ENCODE data around the gene SEC23A. TPM values are rescaled to one million over a fixed set of nuclear protein-coding genes. Genes with fewer than 3 reads are reported as not detected.

SEC23A gene
- total RNA-seq, 1 experiment from 2014 or later: 62.9 TPM

- no peaks in the 10 kb centered on the region for H3K27me3 Mint-ChIP-seq (ENCODE audit: low read depth)
- DNase-seq (ENCODE audit: low spot score): no peak
- H3K9me3 Mint-ChIP-seq: no peaks in the 10 kb centered on the region
- peak overlapping the region; percentile 85 for H3K4me3 Mint-ChIP-seq
- H3K36me3 Mint-ChIP-seq: no peaks in the 10 kb centered on the region; the same call in 1 of the 2 replicates
- H3K4me1 Mint-ChIP-seq: peaks cover 23% of the 10 kb centered on the region
- POLR2A ChIA-PET: interaction anchor here (0.7 to 2.8 kb wide), 8 partner anchors 11 to 330 kb away, joined by 3 to 32 read pairs (median 5); partner anchors contain the start of genes FBXO33, GEMIN2, PNN and TRAPPC6B
- peak overlapping the region; percentile 89 for H3K27ac Mint-ChIP-seq
- CTCF ChIA-PET: interaction anchor here (0.7 to 1.6 kb wide), 7 partner anchors 12 to 330 kb away, joined by 3 to 8 read pairs (median 4); partner anchors contain the start of genes FBXO33, GEMIN2 and TRAPPC6B
- TF ChIP-seq ZNF219 (CRISPR knock-in tag; IDR thresholded peaks at IDR 0.05; ENCODE audit: borderline replicate concordance) (no peak), SOX15 (CRISPR knock-in tag; IDR thresholded peaks at IDR 0.05) (no peak), ZNF263 (CRISPR knock-in tag; IDR thresholded peaks at IDR 0.05; ENCODE audit: low read depth) (no peak), ZNF138 (CRISPR knock-in tag; conservative IDR thresholded peaks at IDR 0.05) (no peak)
- ATAC-seq: peak; percentile 7; the same call in 1 of the 2 replicates
Measured at GRCh38 chr14:39102265-39102968, 618 bp downstream of the SEC23A start.

GRCh38 chr14:39099748-39100147 lies 3.3 kb downstream of the SEC23A start:
- H3K4me3 Mint-ChIP-seq: no peak overlapping the region
- no peaks in the 10 kb centered on the region for H3K9me3 Mint-ChIP-seq
- peaks cover 29% of the 10 kb centered on the region for H3K4me1 Mint-ChIP-seq
- H3K27ac Mint-ChIP-seq: peak overlapping the region; percentile 9
- ChIA-PET CTCF (interaction anchor here (1.8 kb wide), 1 partner anchor 8 kb away, joined by 6 read pairs; no protein-coding TSS in a partner anchor), POLR2A (no interaction called here)
- no peak for DNase-seq (ENCODE audit: low spot score)
- H3K36me3 Mint-ChIP-seq: peaks cover 10% of the 10 kb centered on the region
- no peaks in the 10 kb centered on the region for H3K27me3 Mint-ChIP-seq (ENCODE audit: low read depth)
- no peak for ATAC-seq
- TF ChIP-seq NFYB (CRISPR knock-in tag; conservative IDR thresholded peaks at IDR 0.05; ENCODE audit: low read depth) (no peak), ERG (CRISPR knock-in tag; IDR thresholded peaks at IDR 0.05) (no peak), IRF2 (CRISPR knock-in tag; IDR thresholded peaks at IDR 0.05; ENCODE audit: borderline replicate concordance, low read depth) (no peak), STAT6 (CRISPR knock-in tag; conservative IDR thresholded peaks at IDR 0.05; ENCODE audit: low read depth) (no peak), ZNF317 (CRISPR knock-in tag; IDR thresholded peaks at IDR 0.05; ENCODE audit: borderline replicate concordance, low read depth) (no peak), E2F4 (CRISPR knock-in tag; IDR thresholded peaks at IDR 0.05; ENCODE audit: borderline replicate concordance, low read depth) (no peak), IRF1 (CRISPR knock-in tag; IDR thresholded peaks at IDR 0.05) (no peak), ATF6 (CRISPR knock-in tag; IDR thresholded peaks at IDR 0.05) (no peak), SMAD3 (CRISPR knock-in tag; IDR thresholded peaks at IDR 0.05; ENCODE audit: borderline replicate concordance) (no peak), ZNF532 (CRISPR knock-in tag; IDR thresholded peaks at IDR 0.05; ENCODE audit: borderline replicate concordance) (no peak), ZNF263 (CRISPR knock-in tag; IDR thresholded peaks at IDR 0.05; ENCODE audit: low read depth) (no peak), ZNF232 (CRISPR knock-in tag; IDR thresholded peaks at IDR 0.05) (no peak), SOX15 (CRISPR knock-in tag; IDR thresholded peaks at IDR 0.05) (no peak), FOXP1 (CRISPR knock-in tag; IDR thresholded peaks at IDR 0.05; ENCODE audit: borderline replicate concordance) (no peak)

All from WTC11 (cell line).